Kidney capillary endothelial cell (primary cell): ENCODE measurements around the gene CHST11.

Experiments used
- DNase-seq: peaks from one replicate; pipeline ENCODE4 v3.0.0-alpha.2; 2018; ENCODE audit warnings: low spot score

Gene CHST11

GRCh38 chr12:104434129-104434528 is 22.6 kb upstream of the CHST11 start:
- no peak for DNase-seq

DNA sequence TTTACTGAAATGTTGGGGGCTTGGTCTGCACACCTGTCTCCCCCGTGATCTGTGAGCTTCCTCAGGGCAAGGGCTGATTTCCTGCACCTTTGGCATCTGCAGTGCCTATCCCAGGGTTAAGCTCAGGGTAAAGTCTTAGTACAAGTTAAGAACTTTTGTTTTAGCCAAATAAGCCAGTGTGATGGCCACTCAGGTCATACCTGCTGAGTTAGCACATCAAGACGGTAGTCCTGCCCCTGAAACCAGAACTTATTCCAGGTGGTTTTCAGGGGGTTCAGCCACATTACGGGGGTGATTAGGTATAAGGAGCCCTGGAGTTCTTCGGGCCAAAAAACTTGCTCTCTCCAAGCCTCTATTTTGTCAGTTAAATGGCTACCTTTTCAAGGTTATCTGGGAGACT is 21.6 kb upstream of the CHST11 start:
- DNase-seq, result no peak

- no peak for DNase-seq
These were observed 21.0 kb upstream of the CHST11 start for GRCh38 chr12:104435765-104436164.

- DNase-seq, result no peak
These were observed 20.0 kb upstream of the CHST11 start for GRCh38 chr12:104436790-104437189.

DNA sequence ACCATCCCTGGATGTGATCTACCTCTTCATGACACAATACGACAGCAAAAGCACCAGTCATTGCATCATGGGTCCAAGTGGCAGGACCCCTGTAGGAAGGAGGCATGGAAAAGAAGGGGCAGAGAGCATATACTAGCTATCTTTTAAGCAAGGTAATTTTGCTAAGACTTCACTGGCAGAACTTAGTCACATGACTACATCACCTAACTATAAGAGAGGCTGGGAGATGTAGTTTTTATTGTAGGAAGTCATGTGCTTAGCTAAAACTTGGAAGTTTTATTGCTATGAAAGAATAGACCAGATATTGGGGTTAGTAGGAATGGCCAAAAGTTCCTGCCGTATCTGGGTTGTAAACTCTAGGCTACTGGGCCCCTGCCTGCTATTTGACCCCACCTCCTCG is 18.6 kb upstream of the CHST11 start:
- DNase-seq, result no peak

DNA sequence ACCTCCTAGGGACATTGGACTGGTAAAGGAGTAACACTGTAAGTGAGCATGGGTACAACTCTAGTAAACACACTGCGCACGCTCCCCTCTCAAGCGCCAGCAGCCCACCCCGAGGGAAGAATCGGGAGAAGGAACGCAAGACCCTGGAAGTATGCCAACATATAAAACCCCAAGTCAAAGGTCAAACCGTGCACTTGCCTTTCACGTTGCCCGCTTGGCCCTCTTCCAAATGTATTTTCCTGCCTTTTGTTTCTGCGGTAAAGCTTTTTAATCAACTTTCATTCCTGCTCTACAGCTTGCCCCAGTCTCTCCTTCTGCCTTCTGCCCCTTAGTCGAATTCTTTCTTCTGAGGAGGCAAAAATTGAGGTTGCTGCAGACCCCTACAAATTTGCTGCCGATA is 17.6 kb upstream of the CHST11 start:
- DNase-seq, result no peak

DNA sequence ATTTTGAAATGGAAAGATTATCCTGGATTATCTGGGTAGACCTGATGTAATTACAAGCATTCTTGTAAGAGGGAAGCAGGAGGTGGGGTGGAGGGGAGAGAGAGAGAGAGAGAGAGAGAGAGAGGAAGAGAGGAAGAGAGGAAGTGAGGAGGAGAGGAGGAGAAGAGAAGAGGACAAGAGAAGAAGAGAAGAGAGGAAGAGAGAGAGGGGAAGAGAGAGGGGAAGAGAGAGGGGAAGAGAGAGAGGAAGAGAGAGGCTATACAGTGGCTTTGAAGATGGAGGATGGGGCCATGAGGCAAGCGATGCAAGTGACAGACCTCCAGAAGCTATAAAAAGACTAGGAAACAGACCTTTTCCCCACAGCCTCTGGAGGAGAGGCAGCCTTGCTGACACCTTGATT is 13.7 kb upstream of the CHST11 start:
- no peak for DNase-seq

- DNase-seq, result no peak
These were observed 9.9 kb upstream of the CHST11 start for GRCh38 chr12:104446646-104447421.

DNA sequence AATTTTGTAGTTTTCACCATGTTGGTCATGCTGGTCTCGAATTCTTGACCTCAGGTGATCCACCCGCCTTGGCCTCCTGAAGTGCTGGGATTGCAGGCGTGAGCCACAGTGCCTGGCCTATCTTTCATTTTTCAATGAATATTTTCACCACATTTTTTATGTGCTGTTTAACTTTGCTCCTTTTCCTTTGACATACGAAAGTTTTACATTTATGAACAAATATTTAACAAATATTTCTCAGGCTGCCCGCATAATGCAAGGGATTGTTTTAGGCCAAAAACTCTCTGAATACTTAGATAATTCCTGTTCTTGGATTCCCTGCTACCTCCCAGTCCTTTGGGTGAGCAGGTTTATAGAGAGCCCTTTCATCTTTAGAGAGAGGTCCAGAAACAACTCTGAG is 8.7 kb upstream of the CHST11 start:
- no peak for DNase-seq

- DNase-seq, result no peak
These were observed 8.3 kb upstream of the CHST11 start for GRCh38 chr12:104448451-104448850.

DNA sequence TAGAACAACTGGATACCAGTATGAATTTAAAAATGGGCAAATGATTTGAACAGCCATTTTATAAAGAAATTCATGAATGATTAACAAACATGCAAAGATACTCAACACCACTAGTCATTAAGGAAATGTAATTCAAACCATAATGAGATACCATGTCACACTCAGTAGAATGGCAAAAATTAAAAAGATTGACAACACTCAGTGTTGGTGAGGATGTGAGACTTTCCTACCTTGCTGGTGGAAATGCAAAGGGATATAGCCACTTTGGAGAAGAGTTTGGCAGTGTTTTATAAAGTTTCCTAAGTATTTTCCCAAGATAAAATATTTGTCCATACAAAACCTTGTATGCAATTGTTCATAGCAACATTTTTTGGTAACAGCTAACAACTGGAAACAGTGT is 6.0 kb upstream of the CHST11 start:
- no peak for DNase-seq

GRCh38 chr12:104452087-104452486 is 4.7 kb upstream of the CHST11 start:
- DNase-seq, result no peak

GRCh38 chr12:104453133-104453532 is 3.6 kb upstream of the CHST11 start:
- no peak for DNase-seq

DNA sequence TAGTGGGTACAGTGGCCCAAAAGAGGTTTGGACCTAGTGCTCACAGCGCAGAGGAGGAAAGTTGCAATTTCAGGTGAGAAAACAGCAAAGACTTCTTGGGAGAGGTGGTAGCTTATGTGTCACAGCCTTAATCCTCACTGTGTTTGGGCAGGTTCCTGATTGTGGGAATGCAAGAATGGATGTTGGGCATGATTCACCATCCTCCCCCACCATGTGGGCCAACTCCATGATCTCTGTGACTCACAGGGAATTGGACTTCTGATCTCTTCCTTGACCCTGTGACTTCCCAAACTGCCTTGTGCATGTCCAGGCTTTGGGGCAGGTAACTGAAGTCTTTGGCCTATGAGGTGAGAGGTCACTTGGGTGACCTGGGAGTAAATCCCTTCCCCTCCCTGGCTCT is 1.8 kb upstream of the CHST11 start:
- no peak for DNase-seq

DNA sequence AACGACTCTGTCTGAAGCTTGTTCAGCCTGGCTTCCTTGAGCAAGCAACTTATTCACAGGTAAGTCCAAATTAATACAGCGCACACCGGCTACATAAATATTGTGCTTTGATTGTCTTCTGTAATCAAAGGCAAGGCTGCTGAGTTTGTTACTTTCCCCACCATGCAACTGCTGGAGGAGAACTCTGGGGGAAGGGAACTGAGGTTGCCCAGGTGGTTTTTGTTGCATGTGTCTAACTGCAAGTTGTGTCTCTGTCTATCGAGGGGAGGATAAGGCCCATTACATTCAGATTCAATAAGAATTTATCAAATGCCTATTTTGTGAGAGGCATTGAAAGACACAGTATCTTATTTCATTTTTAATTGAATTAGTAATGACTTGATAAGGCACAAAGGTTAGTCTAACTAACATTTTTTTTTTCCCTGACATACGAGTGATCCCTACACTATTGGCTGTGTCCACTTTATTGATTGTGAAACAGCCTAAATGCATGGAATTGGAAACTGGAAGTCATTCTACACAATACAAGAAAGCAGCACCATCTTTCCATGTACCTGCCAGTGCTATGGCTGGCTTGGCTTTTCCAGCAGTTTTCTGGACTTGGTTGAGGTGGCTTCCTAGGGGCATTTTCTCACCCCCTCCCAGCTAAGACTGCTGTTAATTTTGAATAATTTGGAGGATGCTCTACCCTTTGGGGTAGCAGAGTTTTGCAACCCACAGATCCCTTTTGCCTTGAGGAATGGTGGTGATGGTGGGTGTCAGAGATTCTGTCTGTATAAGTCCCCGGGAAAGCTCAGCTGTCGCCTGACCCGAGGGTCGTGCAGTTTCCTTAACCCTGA is 951 bp upstream of the CHST11 start:
- DNase-seq, result no peak

DNA sequence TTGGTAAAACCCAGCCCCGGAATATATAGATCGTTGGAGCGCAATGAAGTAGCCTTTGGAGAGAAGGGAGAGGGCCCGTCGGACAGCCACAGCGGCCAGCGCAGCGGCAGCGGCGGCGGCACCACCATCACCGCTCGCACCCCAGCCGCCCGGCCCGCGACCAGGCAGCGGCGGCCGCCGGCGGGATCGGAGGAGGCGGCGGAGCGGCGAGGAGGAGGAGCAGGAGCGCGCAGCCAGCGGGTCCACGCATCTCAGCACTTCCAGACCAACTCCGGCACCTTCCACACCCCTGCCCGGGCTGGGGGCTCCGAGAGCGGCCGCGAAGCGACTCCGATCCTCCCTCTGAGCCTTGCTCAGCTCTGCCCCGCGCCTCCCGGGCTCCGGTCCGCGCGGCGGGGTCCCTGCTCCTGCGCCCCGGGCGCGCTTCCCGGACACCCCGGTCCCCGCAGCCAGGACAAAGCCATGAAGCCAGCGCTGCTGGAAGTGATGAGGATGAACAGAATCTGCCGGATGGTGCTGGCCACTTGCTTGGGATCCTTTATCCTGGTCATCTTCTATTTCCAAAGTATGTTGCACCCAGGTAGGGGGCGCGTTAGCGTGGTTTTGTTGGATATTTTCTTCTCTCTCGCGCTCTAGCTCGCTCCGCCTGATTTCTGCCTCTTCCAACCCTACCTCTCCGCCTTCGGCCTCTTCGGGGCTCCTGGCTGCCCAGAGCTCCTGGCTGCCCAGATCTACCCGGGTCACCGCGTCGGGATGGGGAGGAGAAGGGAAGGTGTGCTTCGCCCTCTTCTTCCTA is 400 bp downstream of the CHST11 start:
- DNase-seq, result peak; percentile 33

- no peak for DNase-seq
These were observed 1.3 kb downstream of the CHST11 start for GRCh38 chr12:104457746-104458693.

- peak; percentile 36 for DNase-seq
These were observed 2.1 kb downstream of the CHST11 start for GRCh38 chr12:104458694-104459367.

DNA sequence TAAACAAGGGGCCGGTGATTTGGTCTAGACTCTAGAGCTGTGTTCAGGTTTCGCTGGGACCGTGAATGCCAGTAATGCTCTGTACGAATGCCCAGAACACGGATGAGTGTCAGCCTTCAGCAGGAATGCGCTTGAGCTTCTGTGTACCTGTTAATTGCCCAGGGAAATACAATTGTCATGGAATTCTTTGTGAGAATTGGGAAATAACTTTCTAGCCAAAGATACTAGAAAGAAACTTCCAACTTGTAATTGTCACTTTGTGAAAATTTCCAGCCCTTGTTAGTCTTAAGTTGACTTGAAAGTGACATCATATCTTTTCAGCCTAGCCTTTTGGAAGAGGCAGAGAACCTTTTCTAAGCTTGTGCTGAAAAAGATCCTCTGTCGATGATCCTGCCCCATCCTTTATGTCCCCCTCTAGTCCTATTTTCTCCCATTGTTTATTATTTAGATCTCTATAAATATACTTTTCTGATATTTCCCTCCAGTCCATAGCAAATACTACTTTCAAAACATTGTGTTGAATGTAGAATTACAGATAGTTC is 2.7 kb downstream of the CHST11 start:
- no peak for DNase-seq

- no peak for DNase-seq
These were observed 3.4 kb downstream of the CHST11 start for GRCh38 chr12:104460041-104460719.
